HEK293 (cell line): ENCODE measurements around the gene TTLL11.

Experiments used
- GLI4 ChIP-seq: fragments of 450-650 bp; formaldehyde crosslinking; IDR thresholded peaks from 2 replicates; pipeline ENCODE4 v1.5.1; 2016; ENCODE audit warnings: missing biosample characterization, missing genetic modification characterization
- ZNF146 ChIP-seq: fragments of 450-650 bp; formaldehyde crosslinking; IDR thresholded peaks from 2 replicates; pipeline ENCODE4 v1.5.1; 2016; ENCODE audit warnings: missing biosample characterization, missing genetic modification characterization

GRCh38 chr9:121954477-121955140, 138.5 kb downstream of the TTLL11 start:
- TF ChIP-seq GLI4, result no peak
- no peak for TF ChIP-seq ZNF146 (tag by site-specific recombination)
